ENCODE results near the gene VLDLR. TPM values are rescaled to one million over a fixed set of nuclear protein-coding genes. Genes with fewer than 3 reads are reported as not detected.

Gene VLDLR
- total RNA-seq: 69.5 and 71.7 TPM in 2 replicates

DNA sequence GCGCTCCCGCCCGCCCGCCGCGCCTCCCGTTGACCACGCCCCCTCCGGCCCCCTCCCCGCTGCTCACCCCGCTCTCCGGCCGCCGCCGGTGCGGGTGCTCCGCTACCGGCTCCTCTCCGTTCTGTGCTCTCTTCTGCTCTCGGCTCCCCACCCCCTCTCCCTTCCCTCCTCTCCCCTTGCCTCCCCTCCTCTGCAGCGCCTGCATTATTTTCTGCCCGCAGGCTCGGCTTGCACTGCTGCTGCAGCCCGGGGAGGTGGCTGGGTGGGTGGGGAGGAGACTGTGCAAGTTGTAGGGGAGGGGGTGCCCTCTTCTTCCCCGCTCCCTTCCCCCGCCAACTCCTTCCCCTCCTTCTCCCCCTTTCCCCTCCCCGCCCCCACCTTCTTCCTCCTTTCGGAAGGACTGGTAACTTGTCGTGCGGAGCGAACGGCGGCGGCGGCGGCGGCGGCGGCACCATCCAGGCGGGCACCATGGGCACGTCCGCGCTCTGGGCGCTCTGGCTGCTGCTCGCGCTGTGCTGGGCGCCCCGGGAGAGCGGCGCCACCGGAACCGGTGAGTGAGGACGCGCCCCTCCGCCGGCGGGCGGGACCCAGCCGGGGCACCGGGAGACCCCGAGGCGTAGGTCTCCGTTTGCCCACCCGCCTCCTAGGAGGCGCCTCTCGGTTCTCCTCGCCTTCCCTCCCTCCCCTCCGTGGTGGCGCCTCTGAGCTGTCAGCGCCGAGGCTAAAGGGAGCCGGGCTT lies at the start of gene VLDLR:
TSS of gene VLDLR (plus strand) at position 66 of the 739 bp plus-strand sequence. CDS start at position 469, 403 bp downstream.

Other genes with a start within 250 kb of the VLDLR start
- not detected in 2 replicates for gene KCNV2, start 95.7 kb downstream of the VLDLR start, total RNA-seq
- 20.8 and 25.3 TPM in 2 replicates for gene PUM3, start 222.3 kb downstream of the VLDLR start, total RNA-seq

All from placental epithelial cell (primary cell).